NB4 (cell line): ENCODE results near the gene FBXO31.

ENCODE experiments used
- MYC ChIP-seq: IDR thresholded peaks from 2 replicates; pipeline ENCODE4 v1.6.1; 2011; ENCODE audit warnings: low read depth, low read length
- POLR2A ChIP-seq: IDR thresholded peaks from 2 replicates; pipeline ENCODE4 v1.6.1; 2011; ENCODE audit warnings: mild to moderate bottlenecking; ENCODE audit not compliant: insufficient read length; ENCODE audit errors: extremely low read depth
- TF ChIP-seq, protein P1 (sequence below): IDR thresholded peaks from one replicate; pipeline ENCODE4 v1.5.1; 2012; ENCODE audit warnings: low read depth, low read length

- TF ChIP-seq, protein P1, sequence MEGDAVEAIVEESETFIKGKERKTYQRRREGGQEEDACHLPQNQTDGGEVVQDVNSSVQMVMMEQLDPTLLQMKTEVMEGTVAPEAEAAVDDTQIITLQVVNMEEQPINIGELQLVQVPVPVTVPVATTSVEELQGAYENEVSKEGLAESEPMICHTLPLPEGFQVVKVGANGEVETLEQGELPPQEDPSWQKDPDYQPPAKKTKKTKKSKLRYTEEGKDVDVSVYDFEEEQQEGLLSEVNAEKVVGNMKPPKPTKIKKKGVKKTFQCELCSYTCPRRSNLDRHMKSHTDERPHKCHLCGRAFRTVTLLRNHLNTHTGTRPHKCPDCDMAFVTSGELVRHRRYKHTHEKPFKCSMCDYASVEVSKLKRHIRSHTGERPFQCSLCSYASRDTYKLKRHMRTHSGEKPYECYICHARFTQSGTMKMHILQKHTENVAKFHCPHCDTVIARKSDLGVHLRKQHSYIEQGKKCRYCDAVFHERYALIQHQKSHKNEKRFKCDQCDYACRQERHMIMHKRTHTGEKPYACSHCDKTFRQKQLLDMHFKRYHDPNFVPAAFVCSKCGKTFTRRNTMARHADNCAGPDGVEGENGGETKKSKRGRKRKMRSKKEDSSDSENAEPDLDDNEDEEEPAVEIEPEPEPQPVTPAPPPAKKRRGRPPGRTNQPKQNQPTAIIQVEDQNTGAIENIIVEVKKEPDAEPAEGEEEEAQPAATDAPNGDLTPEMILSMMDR = no peak
- TF ChIP-seq MYC = no peak
- TF ChIP-seq POLR2A = no peak
Observed at GRCh38 chr16:87336434-87337240, 46.9 kb downstream of the FBXO31 start.
